H1 (cell line): ENCODE data around the gene FAM114A2. TPM values are rescaled to one million over a fixed set of nuclear protein-coding genes. Genes with fewer than 3 reads are reported as not detected.

ENCODE experiments used
- CTCF ChIA-PET: fragments of 300-600 bp; sonication (Branson Sonifier 250); formaldehyde crosslinking; loops from one replicate; lab custom pipeline; 2021; ENCODE audit not compliant: partially characterized antibody; lab: Charles Lee
- POLR2A ChIA-PET: fragments of 300-600 bp; sonication (Branson Sonifier 250); formaldehyde crosslinking; loops from one replicate; lab custom pipeline; 2021; ENCODE audit warnings: inconsistent platforms; ENCODE audit not compliant: partially characterized antibody; lab: Charles Lee
- DNase-seq, 2 experiments: peaks; one replicate each; pipeline versions ENCODE4 v3.0.0 to v3.0.0-alpha.2; 2010 to 2022; ENCODE audit warnings: low spot score in 2 of 2, low read depth in 1 of 2, mixed read lengths in 1 of 2
- FAIRE-seq: peaks from 2 replicates; lab custom pipeline; 2011; peaks lifted over from hg19 to GRCh38; lab: Jason Lieb, UNC
- H2AFZ ChIP-seq: 2 replicates; pipeline ENCODE4 v1.8.1; 2012; ENCODE audit warnings: low read length, inconsistent platforms
- H2AK5ac ChIP-seq: 2 replicates; pipeline ENCODE4 v1.6.1; 2013; ENCODE audit warnings: low read depth, low read length
- H2BK120ac ChIP-seq: replicated peaks from 2 replicates; pipeline ENCODE3; 2013; ENCODE audit warnings: low read depth, low read length, inconsistent platforms
- H2BK12ac ChIP-seq: 2 replicates; pipeline ENCODE4 v1.6.1; 2013; ENCODE audit warnings: low read depth, low read length
- H2BK15ac ChIP-seq: 2 replicates; pipeline ENCODE4 v1.6.1; 2013; ENCODE audit warnings: low read length
- H2BK20ac ChIP-seq: 2 replicates; pipeline ENCODE4 v1.6.1; 2013; ENCODE audit warnings: low read length
- H2BK5ac ChIP-seq: 2 replicates; pipeline ENCODE4 v1.6.1; 2013; ENCODE audit warnings: low read depth, low read length
- H3K14ac ChIP-seq: 2 replicates; pipeline ENCODE4 v1.6.1; 2013; ENCODE audit warnings: inconsistent platforms; ENCODE audit not compliant: insufficient read length
- H3K18ac ChIP-seq: 2 replicates; pipeline ENCODE4 v1.6.1; 2013; ENCODE audit warnings: low read length; ENCODE audit errors: extremely low read depth
- H3K23ac ChIP-seq: 2 replicates; pipeline ENCODE4 v1.6.1; 2013; ENCODE audit warnings: inconsistent platforms; ENCODE audit not compliant: insufficient read length
- H3K23me2 ChIP-seq: 2 replicates; pipeline ENCODE4 v1.6.1; 2013; ENCODE audit warnings: low read depth, low read length
- H3K27ac ChIP-seq: 2 replicates; pipeline ENCODE4 v1.6.1; 2011; ENCODE audit warnings: low read depth, low read length, inconsistent platforms
- H3K27me3 ChIP-seq, 4 experiments: replicated peaks in 1 of 4; 1 replicate in 1 of 4; 2 replicates in 3 of 4; pipeline versions ENCODE4 v1.6.1 to v1.8.1; 2011 to 2013; ENCODE audit warnings: low read length in 3 of 4, mild to moderate bottlenecking in 3 of 4, inconsistent platforms in 2 of 4, mixed read lengths in 2 of 4, moderate library complexity in 1 of 4; ENCODE audit not compliant: control insufficient read depth in 3 of 4, insufficient read depth in 3 of 4; ENCODE audit errors: extremely low read depth in 1 of 4
- H3K36me3 ChIP-seq, 4 experiments: 2 replicates each; pipeline versions ENCODE4 v1.6.1 to v1.8.1; 2011 to 2013; ENCODE audit warnings: mild to moderate bottlenecking in 4 of 4, low read length in 3 of 4, moderate library complexity in 2 of 4, control low read depth in 1 of 4, inconsistent platforms in 1 of 4; ENCODE audit not compliant: insufficient read depth in 4 of 4, control insufficient read depth in 2 of 4
- H3K4ac ChIP-seq: replicated peaks from 2 replicates; pipeline ENCODE3; 2013; ENCODE audit warnings: low read length, low read depth, mixed read lengths, inconsistent platforms; ENCODE audit not compliant: insufficient read length
- H3K4me1 ChIP-seq, 4 experiments: replicated peaks in 1 of 4; 1 replicate in 1 of 4; 2 replicates in 3 of 4; pipeline versions ENCODE4 v1.6.1 to v1.8.1; 2011 to 2013; ENCODE audit warnings: low read length in 3 of 4, inconsistent platforms in 2 of 4, mixed read lengths in 1 of 4; ENCODE audit not compliant: insufficient read depth in 4 of 4, control insufficient read depth in 3 of 4
- H3K4me2 ChIP-seq, 2 experiments: 2 replicates each; pipeline versions ENCODE4 v1.6.1 to v1.8.1; 2011 to 2013; ENCODE audit warnings: low read depth in 2 of 2, low read length in 2 of 2, control low read depth in 1 of 2, inconsistent platforms in 1 of 2, mild to moderate bottlenecking in 1 of 2; ENCODE audit not compliant: insufficient read depth in 1 of 2
- H3K4me3 ChIP-seq, 4 experiments: fragments of 200-600, 300-600 bp in 1 of 4; sonication (generic), shearing (Covaris generic), sonication (Bioruptor Twin) in 1 of 4; 2 replicates each; pipeline versions ENCODE4 v1.5.1 to v1.8.1; 2011 to 2016; ENCODE audit warnings: low read length in 4 of 4, low read depth in 3 of 4, control low read depth in 2 of 4, inconsistent platforms in 2 of 4, mild to moderate bottlenecking in 2 of 4, mixed read lengths in 1 of 4, moderate library complexity in 1 of 4; ENCODE audit not compliant: insufficient read depth in 2 of 4; ENCODE audit errors: extremely low read depth in 1 of 4
- H3K56ac ChIP-seq: replicated peaks from 2 replicates; pipeline ENCODE3; 2013; ENCODE audit warnings: low read depth, mild to moderate bottlenecking, mixed read lengths, low read length, inconsistent platforms; ENCODE audit not compliant: insufficient read length
- H3K79me1 ChIP-seq: 2 replicates; pipeline ENCODE4 v1.6.1; 2013; ENCODE audit warnings: low read depth, low read length, control low read depth
- H3K79me2 ChIP-seq, 2 experiments: 2 replicates each; pipeline versions ENCODE4 v1.6.1 to v1.8.1; 2012 to 2013; ENCODE audit warnings: low read length in 2 of 2, mild to moderate bottlenecking in 2 of 2, inconsistent platforms in 1 of 2; ENCODE audit not compliant: insufficient read depth in 2 of 2, control insufficient read depth in 1 of 2
- H3K9ac ChIP-seq, 4 experiments: replicated peaks in 1 of 4; 1 replicate in 1 of 4; 2 replicates in 3 of 4; pipeline versions ENCODE4 v1.6.1 to v1.8.1; 2011 to 2013; ENCODE audit warnings: low read depth in 3 of 4, low read length in 3 of 4, control low read depth in 2 of 4, mild to moderate bottlenecking in 2 of 4, moderate library complexity in 2 of 4, inconsistent platforms in 1 of 4; ENCODE audit errors: extremely low read depth in 1 of 4
- H3K9me3 ChIP-seq, 2 experiments: 2 replicates each; pipeline versions ENCODE4 v1.6.1 to v1.8.1; 2012 to 2013; ENCODE audit warnings: mild to moderate bottlenecking in 2 of 2, moderate library complexity in 2 of 2, control low read depth in 1 of 2, inconsistent platforms in 1 of 2, low read depth in 1 of 2, low read length in 1 of 2, mixed read lengths in 1 of 2; ENCODE audit not compliant: insufficient read depth in 2 of 2
- H4K20me1 ChIP-seq, 2 experiments: replicated peaks in 1 of 2; 2 replicates each; pipeline versions ENCODE3 to v1.8.1; 2011 to 2013; ENCODE audit warnings: inconsistent platforms in 2 of 2, low read length in 2 of 2, mild to moderate bottlenecking in 1 of 2; ENCODE audit not compliant: insufficient read depth in 2 of 2, control insufficient read depth in 1 of 2
- H4K5ac ChIP-seq: 2 replicates; pipeline ENCODE4 v1.6.1; 2013; ENCODE audit warnings: low read length, low read depth, mixed read lengths, inconsistent platforms; ENCODE audit not compliant: insufficient read length
- H4K8ac ChIP-seq: 2 replicates; pipeline ENCODE4 v1.8.0; 2013; ENCODE audit warnings: mild to moderate bottlenecking, moderate library complexity, low read length, inconsistent platforms; ENCODE audit not compliant: insufficient read depth; ENCODE audit errors: extremely low read depth
- H4K91ac ChIP-seq: replicated peaks from 2 replicates; pipeline ENCODE3; 2013; ENCODE audit warnings: low read length, mixed read lengths, inconsistent platforms; ENCODE audit not compliant: insufficient read length
- WGBS, 2 experiments: shearing (Covaris generic) in 1 of 2; methylation state at CpG; one replicate each; pipeline versions ENCODE4 v1.1.6 to v1.1.7; 2013 to 2015; ENCODE audit warnings: low lambda C conversion rate in 2 of 2, mixed read lengths in 2 of 2, inconsistent platforms in 1 of 2, low coverage in 1 of 2, missing lambda C conversion rate in 1 of 2; ENCODE audit not compliant: insufficient replicate concordance in 2 of 2, insufficient coverage in 1 of 2, insufficient read length in 1 of 2; ENCODE audit errors: extremely low coverage in 1 of 2, missing lambda C conversion rate in 1 of 2; 5-methylcytosine and 5-hydroxymethylcytosine counted together
- polyA plus RNA-seq, 7 experiments: library from polyadenylated mRNA; depleted of rRNA in 3 of 7; stranded (reverse) in 5 of 7; unstranded in 2 of 7; fragments of >200 nt in 5 of 7; fragments of 200-250 nt in 2 of 7; gene quantifications; 1 replicate in 5 of 7; 2 replicates in 1 of 7; 4 replicates in 1 of 7; pipeline versions ENCODE4 v1.2.1 to v1.2.3, GENCODE V29; 2011 to 2013; ENCODE audit warnings: missing spikeins in 2 of 7, mixed read lengths in 2 of 7
- total RNA-seq: library from RNA; stranded (reverse); fragmentation: NEBNext Ultra II Directional; extraction: Animal tissue kit (Norgen Biotek cat#: 25700); gene quantifications from 2 replicates; pipeline ENCODE4 v1.2.1, GENCODE V29; 2021

The FAM114A2 gene
- total and polyA plus RNA-seq, 2 of the 8 experiments (the other 6 are each of a cell fraction or from before 2014, with no cell fraction given), result 3.8 to 9.2 TPM

DNA sequence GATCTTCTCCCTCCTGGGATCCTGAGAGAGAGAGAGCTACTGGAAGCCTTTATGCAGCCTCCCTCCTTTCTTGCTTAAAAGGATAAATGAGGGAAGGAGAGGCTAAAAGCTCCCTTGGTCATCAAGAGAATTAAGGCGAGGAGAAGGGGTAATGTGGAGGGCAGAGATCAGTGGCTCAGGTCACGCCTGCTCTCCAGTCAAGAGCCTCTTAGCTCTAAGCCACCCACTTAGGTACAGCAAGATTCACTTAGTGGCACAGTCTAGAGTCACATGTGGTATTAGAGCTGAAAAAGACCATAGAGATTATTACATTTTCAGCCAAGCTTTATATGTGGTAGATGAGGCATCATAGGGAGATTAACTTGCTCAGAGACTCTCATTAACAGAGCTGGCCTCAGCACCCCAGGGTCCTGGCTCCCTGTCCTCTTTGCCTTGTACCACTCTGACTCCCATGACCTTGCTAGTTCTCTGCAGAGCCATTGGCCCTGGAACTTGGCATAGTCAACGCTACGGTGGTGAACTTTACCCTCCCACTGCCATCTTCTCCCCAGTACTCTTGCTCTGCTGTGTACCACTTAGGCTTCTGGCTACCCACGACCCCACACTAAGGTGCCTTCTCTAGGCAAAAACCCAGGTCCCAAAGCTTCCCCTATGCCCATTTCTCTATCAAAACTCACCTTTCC lies 37.7 kb upstream of the FAM114A2 start:
- 81% methylated on average over 5 of the region's 5 CpGs; no CpG with 5 or more reads in 1 of the 2 experiments for WGBS, 2 experiments

More for the DNA sequence above, 37.7 kb upstream of the FAM114A2 start:
- Histone ChIP-seq H3K4me3 (no peak overlapping the region), H4K20me1 (no peaks in the 10 kb centered on the region), H2BK15ac (no peak overlapping the region), H3K79me2 (no peaks in the 10 kb centered on the region), H2BK12ac (no peak overlapping the region), H3K56ac (no peak overlapping the region), H3K9me3 (no peaks in the 10 kb centered on the region), H2AFZ (no peak overlapping the region), H3K36me3 (no peaks in the 10 kb centered on the region), H3K18ac (no peak overlapping the region), H3K79me1 (no peaks in the 10 kb centered on the region), H3K23ac (no peak overlapping the region), H2AK5ac (no peak overlapping the region), H4K91ac (no peak overlapping the region), H3K4ac (no peak overlapping the region), H2BK120ac (no peak overlapping the region), H3K23me2 (no peaks in the 10 kb centered on the region; the same call in 1 of the 2 replicates), H2BK20ac (no peak overlapping the region), H3K14ac (no peak overlapping the region), H3K4me1 (peaks cover 0 to 17% (median 5%) of the 10 kb centered on the region in 4 experiments; a peak in 3 of 7 replicates), H3K27ac (no peak overlapping the region), H3K9ac (no peak overlapping the region), H4K5ac (no peak overlapping the region), H3K27me3 (no peaks in the 10 kb centered on the region), H2BK5ac (no peak overlapping the region), H3K4me2 (no peak overlapping the region), H4K8ac (no peak overlapping the region)
- DNase-seq (no peak), FAIRE-seq (no peak)
- ChIA-PET POLR2A (no interaction called here), CTCF (interaction anchor here (0.7 to 7.2 kb wide), 7 partner anchors 14 to 328 kb away, joined by 3 to 211 read pairs (median 7); no protein-coding TSS in a partner anchor)
